Measurements from ENCODE around the gene SNTN.

DNA sequence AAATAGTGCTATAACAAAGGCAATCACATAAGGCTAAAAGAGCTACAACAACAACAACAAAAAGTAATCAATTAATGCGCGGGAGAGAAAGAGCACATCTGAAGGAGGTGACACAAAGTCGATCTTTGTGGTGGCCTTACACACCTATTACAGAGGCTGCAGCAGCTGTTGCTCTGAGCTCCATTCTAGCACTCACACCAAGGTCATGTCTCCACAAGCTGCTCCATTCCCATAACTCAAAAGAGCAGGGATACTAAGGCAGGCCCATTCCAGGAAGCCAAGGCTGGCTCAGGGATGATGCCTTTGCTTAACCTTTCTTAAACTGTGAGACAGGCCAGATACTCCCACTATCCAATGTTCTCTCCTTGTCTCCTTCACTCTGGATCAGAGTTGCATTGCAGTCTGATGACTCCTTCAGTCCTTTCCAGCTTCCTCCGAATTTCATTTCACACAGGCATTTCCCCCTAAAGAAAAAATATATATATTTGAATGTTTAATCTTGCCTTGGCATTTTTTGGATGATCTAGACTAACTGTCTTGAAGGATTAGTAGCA is 52.7 kb downstream of the SNTN start:
- no peak for TF ChIP-seq POLR2A (IDR thresholded peaks at IDR 0.05)
- TF ChIP-seq, protein P1, sequence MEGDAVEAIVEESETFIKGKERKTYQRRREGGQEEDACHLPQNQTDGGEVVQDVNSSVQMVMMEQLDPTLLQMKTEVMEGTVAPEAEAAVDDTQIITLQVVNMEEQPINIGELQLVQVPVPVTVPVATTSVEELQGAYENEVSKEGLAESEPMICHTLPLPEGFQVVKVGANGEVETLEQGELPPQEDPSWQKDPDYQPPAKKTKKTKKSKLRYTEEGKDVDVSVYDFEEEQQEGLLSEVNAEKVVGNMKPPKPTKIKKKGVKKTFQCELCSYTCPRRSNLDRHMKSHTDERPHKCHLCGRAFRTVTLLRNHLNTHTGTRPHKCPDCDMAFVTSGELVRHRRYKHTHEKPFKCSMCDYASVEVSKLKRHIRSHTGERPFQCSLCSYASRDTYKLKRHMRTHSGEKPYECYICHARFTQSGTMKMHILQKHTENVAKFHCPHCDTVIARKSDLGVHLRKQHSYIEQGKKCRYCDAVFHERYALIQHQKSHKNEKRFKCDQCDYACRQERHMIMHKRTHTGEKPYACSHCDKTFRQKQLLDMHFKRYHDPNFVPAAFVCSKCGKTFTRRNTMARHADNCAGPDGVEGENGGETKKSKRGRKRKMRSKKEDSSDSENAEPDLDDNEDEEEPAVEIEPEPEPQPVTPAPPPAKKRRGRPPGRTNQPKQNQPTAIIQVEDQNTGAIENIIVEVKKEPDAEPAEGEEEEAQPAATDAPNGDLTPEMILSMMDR (IDR thresholded peaks at IDR 0.05), result no peak
- TF ChIP-seq POLR2AphosphoS5 (IDR thresholded peaks at IDR 0.05), result no peak

Data from gastroesophageal sphincter (tissue), 3 donors.